ENCODE measurements around the gene PRKG1.

Gene PRKG1

GRCh38 chr10:51479711-51480110 is 405.4 kb downstream of the PRKG1 start:
- Histone ChIP-seq H3K9ac (ENCODE audit: low read length) (no peak overlapping the region), H3K4me1 (ENCODE audit: control insufficient read depth, insufficient read depth, low read length) (no peaks in the 10 kb centered on the region), H3K36me3 (ENCODE audit: control insufficient read depth, insufficient read depth, low read length) (no peaks in the 10 kb centered on the region), H3K4me3 (ENCODE audit: low read length) (no peak overlapping the region), H3K27me3 (ENCODE audit: control insufficient read depth, insufficient read depth, low read length) (no peaks in the 10 kb centered on the region), H3K27ac (ENCODE audit: low read depth, low read length) (no peak overlapping the region)

- no peaks in the 10 kb centered on the region for H3K36me3 ChIP-seq (ENCODE audit: control insufficient read depth, insufficient read depth, low read length)
Observed at GRCh38 chr10:51485668-51486067, 411.4 kb downstream of the PRKG1 start.

GRCh38 chr10:51487576-51487975 is 413.3 kb downstream of the PRKG1 start:
- Histone ChIP-seq H3K4me1 (ENCODE audit: control insufficient read depth, insufficient read depth, low read length) (no peaks in the 10 kb centered on the region), H3K27me3 (ENCODE audit: control insufficient read depth, insufficient read depth, low read length) (no peaks in the 10 kb centered on the region), H3K27ac (ENCODE audit: low read depth, low read length) (no peak overlapping the region), H3K36me3 (ENCODE audit: control insufficient read depth, insufficient read depth, low read length) (no peaks in the 10 kb centered on the region), H3K9ac (ENCODE audit: low read length) (no peak overlapping the region), H3K4me3 (ENCODE audit: low read length) (no peak overlapping the region)

More at GRCh38 chr10:51485668-51486067, 411.4 kb downstream of the PRKG1 start:
- H3K4me3 ChIP-seq (ENCODE audit: low read length), result no peak overlapping the region
- no peaks in the 10 kb centered on the region for H3K4me1 ChIP-seq (ENCODE audit: control insufficient read depth, insufficient read depth, low read length)
- H3K27me3 ChIP-seq (ENCODE audit: control insufficient read depth, insufficient read depth, low read length), result no peaks in the 10 kb centered on the region
- H3K9ac ChIP-seq (ENCODE audit: low read length), result no peak overlapping the region
- no peak overlapping the region for H3K27ac ChIP-seq (ENCODE audit: low read depth, low read length)

- Histone ChIP-seq H3K4me1 (ENCODE audit: control insufficient read depth, insufficient read depth, low read length) (no peaks in the 10 kb centered on the region), H3K27ac (ENCODE audit: low read depth, low read length) (no peak overlapping the region), H3K9ac (ENCODE audit: low read length) (no peak overlapping the region), H3K4me3 (ENCODE audit: low read length) (no peak overlapping the region), H3K27me3 (ENCODE audit: control insufficient read depth, insufficient read depth, low read length) (no peaks in the 10 kb centered on the region), H3K36me3 (ENCODE audit: control insufficient read depth, insufficient read depth, low read length) (no peaks in the 10 kb centered on the region)
Observed at GRCh38 chr10:51488766-51489408, 414.6 kb downstream of the PRKG1 start.

- H3K27ac ChIP-seq (ENCODE audit: low read depth, low read length), result no peak overlapping the region
Observed at GRCh38 chr10:51498424-51498823, 424.1 kb downstream of the PRKG1 start.

GRCh38 chr10:51501396-51501795 is 427.1 kb downstream of the PRKG1 start:
- no peaks in the 10 kb centered on the region for H3K27me3 ChIP-seq (ENCODE audit: control insufficient read depth, insufficient read depth, low read length)
- H3K27ac ChIP-seq (ENCODE audit: low read depth, low read length), result no peak overlapping the region
- H3K9ac ChIP-seq (ENCODE audit: low read length), result no peak overlapping the region
- H3K36me3 ChIP-seq (ENCODE audit: control insufficient read depth, insufficient read depth, low read length), result no peaks in the 10 kb centered on the region
- no peak overlapping the region for H3K4me3 ChIP-seq (ENCODE audit: low read length)
- no peaks in the 10 kb centered on the region for H3K4me1 ChIP-seq (ENCODE audit: control insufficient read depth, insufficient read depth, low read length)

More at GRCh38 chr10:51498424-51498823, 424.1 kb downstream of the PRKG1 start:
- Histone ChIP-seq H3K4me3 (ENCODE audit: low read length) (no peak overlapping the region), H3K4me1 (ENCODE audit: control insufficient read depth, insufficient read depth, low read length) (no peaks in the 10 kb centered on the region), H3K9ac (ENCODE audit: low read length) (no peak overlapping the region), H3K27me3 (ENCODE audit: control insufficient read depth, insufficient read depth, low read length) (no peaks in the 10 kb centered on the region), H3K36me3 (ENCODE audit: control insufficient read depth, insufficient read depth, low read length) (no peaks in the 10 kb centered on the region)

GRCh38 chr10:51502124-51502523 is 427.8 kb downstream of the PRKG1 start:
- Histone ChIP-seq H3K4me1 (ENCODE audit: control insufficient read depth, insufficient read depth, low read length) (no peaks in the 10 kb centered on the region), H3K27ac (ENCODE audit: low read depth, low read length) (no peak overlapping the region), H3K36me3 (ENCODE audit: control insufficient read depth, insufficient read depth, low read length) (no peaks in the 10 kb centered on the region), H3K9ac (ENCODE audit: low read length) (no peak overlapping the region), H3K4me3 (ENCODE audit: low read length) (no peak overlapping the region), H3K27me3 (ENCODE audit: control insufficient read depth, insufficient read depth, low read length) (no peaks in the 10 kb centered on the region)

GRCh38 chr10:51503378-51503777 is 429.1 kb downstream of the PRKG1 start:
- Histone ChIP-seq H3K27ac (ENCODE audit: low read depth, low read length) (no peak overlapping the region), H3K27me3 (ENCODE audit: control insufficient read depth, insufficient read depth, low read length) (no peaks in the 10 kb centered on the region)

GRCh38 chr10:51507476-51507875 is 433.2 kb downstream of the PRKG1 start:
- H3K4me3 ChIP-seq (ENCODE audit: low read length), result no peak overlapping the region
- no peaks in the 10 kb centered on the region for H3K36me3 ChIP-seq (ENCODE audit: control insufficient read depth, insufficient read depth, low read length)
- no peaks in the 10 kb centered on the region for H3K27me3 ChIP-seq (ENCODE audit: control insufficient read depth, insufficient read depth, low read length)
- H3K27ac ChIP-seq (ENCODE audit: low read depth, low read length), result no peak overlapping the region
- no peak overlapping the region for H3K9ac ChIP-seq (ENCODE audit: low read length)
- no peaks in the 10 kb centered on the region for H3K4me1 ChIP-seq (ENCODE audit: control insufficient read depth, insufficient read depth, low read length)

More at GRCh38 chr10:51503378-51503777, 429.1 kb downstream of the PRKG1 start:
- Histone ChIP-seq H3K9ac (ENCODE audit: low read length) (no peak overlapping the region), H3K4me3 (ENCODE audit: low read length) (no peak overlapping the region), H3K36me3 (ENCODE audit: control insufficient read depth, insufficient read depth, low read length) (no peaks in the 10 kb centered on the region), H3K4me1 (ENCODE audit: control insufficient read depth, insufficient read depth, low read length) (no peaks in the 10 kb centered on the region)

GRCh38 chr10:51508156-51508555 is 433.9 kb downstream of the PRKG1 start:
- Histone ChIP-seq H3K4me1 (ENCODE audit: control insufficient read depth, insufficient read depth, low read length) (no peaks in the 10 kb centered on the region), H3K27ac (ENCODE audit: low read depth, low read length) (no peak overlapping the region), H3K9ac (ENCODE audit: low read length) (no peak overlapping the region), H3K4me3 (ENCODE audit: low read length) (no peak overlapping the region), H3K36me3 (ENCODE audit: control insufficient read depth, insufficient read depth, low read length) (no peaks in the 10 kb centered on the region), H3K27me3 (ENCODE audit: control insufficient read depth, insufficient read depth, low read length) (no peaks in the 10 kb centered on the region)

GRCh38 chr10:51510231-51510630 is 435.9 kb downstream of the PRKG1 start:
- H3K4me3 ChIP-seq (ENCODE audit: low read length), result no peak overlapping the region
- no peak overlapping the region for H3K27ac ChIP-seq (ENCODE audit: low read depth, low read length)
- H3K27me3 ChIP-seq (ENCODE audit: control insufficient read depth, insufficient read depth, low read length), result no peaks in the 10 kb centered on the region
- H3K9ac ChIP-seq (ENCODE audit: low read length), result no peak overlapping the region
- no peaks in the 10 kb centered on the region for H3K4me1 ChIP-seq (ENCODE audit: control insufficient read depth, insufficient read depth, low read length)
- no peaks in the 10 kb centered on the region for H3K36me3 ChIP-seq (ENCODE audit: control insufficient read depth, insufficient read depth, low read length)

- Histone ChIP-seq H3K4me1 (ENCODE audit: control insufficient read depth, insufficient read depth, low read length) (no peaks in the 10 kb centered on the region), H3K9ac (ENCODE audit: low read length) (no peak overlapping the region), H3K36me3 (ENCODE audit: control insufficient read depth, insufficient read depth, low read length) (no peaks in the 10 kb centered on the region), H3K4me3 (ENCODE audit: low read length) (no peak overlapping the region), H3K27ac (ENCODE audit: low read depth, low read length) (no peak overlapping the region), H3K27me3 (ENCODE audit: control insufficient read depth, insufficient read depth, low read length) (no peaks in the 10 kb centered on the region)
Observed at GRCh38 chr10:51521605-51522004, 447.3 kb downstream of the PRKG1 start.

GRCh38 chr10:51522858-51523257 is 448.6 kb downstream of the PRKG1 start:
- no peak overlapping the region for H3K27ac ChIP-seq (ENCODE audit: low read depth, low read length)
- H3K4me1 ChIP-seq (ENCODE audit: control insufficient read depth, insufficient read depth, low read length), result no peaks in the 10 kb centered on the region
- H3K9ac ChIP-seq (ENCODE audit: low read length), result no peak overlapping the region
- no peak overlapping the region for H3K4me3 ChIP-seq (ENCODE audit: low read length)
- no peaks in the 10 kb centered on the region for H3K27me3 ChIP-seq (ENCODE audit: control insufficient read depth, insufficient read depth, low read length)
- no peaks in the 10 kb centered on the region for H3K36me3 ChIP-seq (ENCODE audit: control insufficient read depth, insufficient read depth, low read length)

Data from rectal smooth muscle tissue (tissue), 1 donor.